ENCODE measurements around the gene RINL. TPM values are rescaled to one million over a fixed set of nuclear protein-coding genes. Genes with fewer than 3 reads are reported as not detected.
"Not testable (repeated sequence)": the region's sequence is repeated elsewhere in the genome, so short reads cannot be mapped to it uniquely, and the experiment has no call there.

RINL gene
- total RNA-seq, 1 donor from 2014 or later, result 3.3 TPM

DNA sequence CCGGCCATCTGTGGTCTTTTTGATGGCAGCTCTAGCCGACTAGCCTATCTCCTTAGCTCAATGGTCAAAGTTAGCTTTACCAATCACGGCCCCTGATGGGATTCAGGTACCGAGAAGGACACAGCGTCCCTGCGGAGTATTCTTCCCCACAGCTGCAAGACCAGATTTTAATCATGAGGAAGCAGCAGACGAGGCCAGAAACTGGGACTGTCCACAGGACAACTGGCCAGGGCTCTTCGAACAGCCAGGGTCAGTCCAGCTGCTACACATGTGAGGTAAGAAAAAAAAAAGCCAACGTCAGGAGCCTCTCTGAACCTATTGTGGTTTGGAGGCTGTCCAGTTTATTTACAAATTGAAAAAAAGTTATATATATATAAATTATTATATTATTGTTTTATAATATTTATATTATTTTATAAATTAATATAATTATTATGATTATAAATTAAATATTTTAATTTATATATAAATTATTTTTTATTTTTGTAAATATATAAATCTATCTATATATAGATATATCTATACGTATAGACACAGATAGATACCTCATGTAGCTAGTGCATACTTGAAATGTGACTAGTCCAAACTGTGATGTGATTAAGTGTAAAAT is 10.8 kb downstream of the RINL start:
- TF ChIP-seq, protein P1, sequence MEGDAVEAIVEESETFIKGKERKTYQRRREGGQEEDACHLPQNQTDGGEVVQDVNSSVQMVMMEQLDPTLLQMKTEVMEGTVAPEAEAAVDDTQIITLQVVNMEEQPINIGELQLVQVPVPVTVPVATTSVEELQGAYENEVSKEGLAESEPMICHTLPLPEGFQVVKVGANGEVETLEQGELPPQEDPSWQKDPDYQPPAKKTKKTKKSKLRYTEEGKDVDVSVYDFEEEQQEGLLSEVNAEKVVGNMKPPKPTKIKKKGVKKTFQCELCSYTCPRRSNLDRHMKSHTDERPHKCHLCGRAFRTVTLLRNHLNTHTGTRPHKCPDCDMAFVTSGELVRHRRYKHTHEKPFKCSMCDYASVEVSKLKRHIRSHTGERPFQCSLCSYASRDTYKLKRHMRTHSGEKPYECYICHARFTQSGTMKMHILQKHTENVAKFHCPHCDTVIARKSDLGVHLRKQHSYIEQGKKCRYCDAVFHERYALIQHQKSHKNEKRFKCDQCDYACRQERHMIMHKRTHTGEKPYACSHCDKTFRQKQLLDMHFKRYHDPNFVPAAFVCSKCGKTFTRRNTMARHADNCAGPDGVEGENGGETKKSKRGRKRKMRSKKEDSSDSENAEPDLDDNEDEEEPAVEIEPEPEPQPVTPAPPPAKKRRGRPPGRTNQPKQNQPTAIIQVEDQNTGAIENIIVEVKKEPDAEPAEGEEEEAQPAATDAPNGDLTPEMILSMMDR (IDR thresholded peaks at IDR 0.05; ENCODE audit: unreplicated experiment), result no peak
- H3K27me3 Mint-ChIP-seq (ENCODE audit: low read depth), result peaks cover 39% of the 10 kb centered on the region
- H3K4me1 Mint-ChIP-seq, result peaks cover 12% of the 10 kb centered on the region
- H3K9me3 Mint-ChIP-seq, result no peaks in the 10 kb centered on the region
- no peak for DNase-seq (ENCODE audit: low spot score in 2 of 2, unreplicated experiment in 2 of 2)
- H3K36me3 Mint-ChIP-seq, result no peaks in the 10 kb centered on the region
- no peak overlapping the region for H3K27ac Mint-ChIP-seq
- H3K4me3 Mint-ChIP-seq, result no peak overlapping the region

DNA sequence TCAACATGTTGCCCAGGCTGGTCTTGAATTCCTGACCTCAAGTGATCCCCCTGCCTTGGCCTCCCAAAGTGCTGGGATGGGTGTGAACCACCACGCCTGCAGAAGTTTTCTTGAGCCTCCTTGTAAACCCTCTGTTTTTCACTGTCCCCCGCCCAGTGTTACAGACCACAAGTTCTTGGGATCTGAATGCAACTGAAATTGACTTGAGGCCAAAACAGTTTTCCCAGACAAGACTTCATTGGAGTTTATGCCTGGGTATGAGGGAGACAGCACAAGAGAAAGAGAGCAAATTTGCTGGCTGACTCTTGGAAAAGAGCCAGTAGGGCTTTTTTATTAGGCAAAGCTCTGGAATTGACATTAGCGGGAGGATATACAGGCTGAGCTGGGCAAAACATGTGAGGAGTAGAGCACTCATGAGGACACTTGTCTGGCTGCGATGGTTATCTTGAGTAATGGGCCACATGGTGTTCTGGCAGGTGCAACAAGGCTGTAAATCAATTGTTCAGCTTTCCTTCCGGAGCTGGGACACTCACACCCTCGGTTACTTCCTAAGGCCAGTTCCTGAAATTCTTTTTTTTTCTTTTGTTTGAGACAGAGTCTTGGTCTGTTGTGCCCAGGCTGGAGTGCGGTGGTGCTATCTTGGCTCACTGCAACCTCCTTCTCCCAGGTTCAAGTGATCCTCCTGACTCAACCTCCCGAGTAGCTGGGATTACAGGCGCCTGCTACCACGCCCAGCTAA is 15.6 kb downstream of the RINL start:
- no peak for DNase-seq (ENCODE audit: low spot score in 2 of 2, unreplicated experiment in 2 of 2)
- Mint-ChIP-seq H3K4me3 (no peak overlapping the region), H3K36me3 (no peaks in the 10 kb centered on the region), H3K9me3 (no peaks in the 10 kb centered on the region), H3K4me1 (peaks cover 27% of the 10 kb centered on the region), H3K27ac (peak overlapping the region; percentile 63), H3K27me3 (ENCODE audit: low read depth) (peaks cover 22% of the 10 kb centered on the region)
- TF ChIP-seq, protein P1 (IDR thresholded peaks at IDR 0.05; ENCODE audit: unreplicated experiment), result no peak

DNA sequence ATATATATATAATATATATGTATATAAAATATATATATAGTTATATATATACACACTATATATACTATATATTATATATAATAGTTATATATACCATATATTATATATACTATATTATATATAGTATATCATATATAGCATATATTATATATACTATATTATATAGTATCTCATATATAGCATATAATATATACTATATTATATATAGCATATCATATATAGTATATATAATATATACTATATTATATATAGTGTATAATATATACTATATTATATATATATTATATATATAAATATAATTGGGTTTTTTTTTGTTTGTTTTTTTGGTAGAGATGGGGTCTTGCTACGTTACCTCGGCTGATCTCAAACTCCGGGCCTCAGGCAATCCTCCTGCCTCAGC is 16.7 kb downstream of the RINL start:
- H3K9me3 Mint-ChIP-seq, result peaks cover 3% of the 10 kb centered on the region
- peaks cover 22% of the 10 kb centered on the region for H3K27me3 Mint-ChIP-seq (ENCODE audit: low read depth)
- H3K36me3 Mint-ChIP-seq, result peaks cover 3% of the 10 kb centered on the region
- no peak overlapping the region for H3K27ac Mint-ChIP-seq
- no peak for DNase-seq (ENCODE audit: low spot score in 2 of 2, unreplicated experiment in 2 of 2)
- TF ChIP-seq, protein P1 (IDR thresholded peaks at IDR 0.05; ENCODE audit: unreplicated experiment), result no peak
- peaks cover 28% of the 10 kb centered on the region for H3K4me1 Mint-ChIP-seq
- H3K4me3 Mint-ChIP-seq, result no peak overlapping the region

DNA sequence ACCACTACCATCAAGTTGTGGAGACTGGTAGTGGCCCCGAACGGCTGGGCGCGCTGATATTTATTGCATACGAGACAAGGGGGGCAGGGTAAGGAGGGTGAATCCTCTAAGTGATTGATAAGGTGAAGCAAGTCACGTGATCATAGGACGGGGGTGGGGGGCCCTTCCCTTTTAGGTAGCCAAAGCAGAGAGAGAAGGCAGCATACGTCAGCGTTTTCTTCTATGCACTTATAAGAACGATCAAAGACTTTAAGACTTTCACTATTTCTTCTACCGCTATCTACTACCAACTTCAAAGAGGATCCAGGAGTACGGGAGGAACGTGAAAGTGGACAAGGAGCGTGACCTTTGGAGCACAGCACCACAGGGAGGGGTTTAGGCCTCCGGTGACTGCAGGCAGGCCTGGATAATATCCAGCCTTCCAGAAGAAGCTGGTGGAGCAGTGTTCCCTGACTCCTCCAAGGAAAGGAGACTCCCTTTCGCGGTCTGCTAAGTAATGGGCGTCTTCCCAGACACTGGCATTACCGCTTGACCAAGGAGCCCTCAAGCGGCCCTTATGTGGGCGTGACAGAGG is 18.4 kb downstream of the RINL start:
- H3K4me1 Mint-ChIP-seq, result peaks cover 28% of the 10 kb centered on the region
- H3K36me3 Mint-ChIP-seq; DNase-seq (ENCODE audit: low spot score in 2 of 2, unreplicated experiment in 2 of 2); H3K9me3 Mint-ChIP-seq; H3K27me3 Mint-ChIP-seq (ENCODE audit: low read depth): not testable (repeated sequence)
- peak overlapping the region; percentile 49 for H3K4me3 Mint-ChIP-seq
- peak overlapping the region; percentile 39 for H3K27ac Mint-ChIP-seq

DNA sequence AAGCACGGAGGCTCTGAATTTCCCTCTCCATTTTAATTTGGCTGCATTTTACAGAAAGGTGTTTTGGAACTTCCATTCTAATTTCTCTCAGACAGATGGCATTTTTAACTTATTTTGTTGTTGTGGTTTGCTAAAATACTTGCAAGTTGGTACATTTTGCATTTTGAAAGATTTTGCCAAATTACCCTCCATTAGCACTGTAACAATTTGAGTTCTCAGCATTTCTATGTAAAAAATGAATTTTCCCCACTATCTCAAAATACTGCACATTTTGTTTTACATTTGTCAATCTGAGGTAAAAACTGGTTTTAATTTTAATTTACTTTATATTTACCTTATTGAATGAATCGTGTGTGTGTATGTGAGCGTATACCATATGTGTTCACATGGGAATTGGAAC is 21.3 kb downstream of the RINL start:
- peaks cover 25% of the 10 kb centered on the region for H3K4me1 Mint-ChIP-seq
- TF ChIP-seq, protein P1 (IDR thresholded peaks at IDR 0.05; ENCODE audit: unreplicated experiment), result no peak

DNA sequence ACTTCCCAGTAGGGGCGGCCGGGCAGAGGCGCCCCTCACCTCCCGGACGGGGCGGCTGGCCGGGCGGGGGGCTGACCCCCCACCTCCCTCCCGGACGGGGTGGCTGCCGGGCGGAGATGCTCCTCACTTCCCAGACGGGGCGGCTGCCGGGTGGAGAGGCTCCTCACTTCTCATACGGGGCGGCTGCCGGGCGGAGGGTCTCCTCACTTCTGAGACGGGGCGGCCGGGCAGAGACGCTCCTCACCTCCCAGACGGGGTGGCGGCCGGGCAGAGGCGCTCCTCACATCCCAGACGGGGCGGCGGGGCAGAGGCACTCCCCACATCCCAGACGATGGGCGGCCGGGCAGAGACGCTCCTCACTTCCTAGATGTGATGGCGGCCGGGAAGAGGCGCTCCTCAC is 22.3 kb downstream of the RINL start:
- H3K36me3 Mint-ChIP-seq; H3K9me3 Mint-ChIP-seq; H3K4me3 Mint-ChIP-seq; H3K27me3 Mint-ChIP-seq (ENCODE audit: low read depth); DNase-seq (ENCODE audit: low spot score in 2 of 2, unreplicated experiment in 2 of 2); H3K27ac Mint-ChIP-seq: not testable (repeated sequence)
- peaks cover 33% of the 10 kb centered on the region for H3K4me1 Mint-ChIP-seq

More for the DNA sequence above, 21.3 kb downstream of the RINL start:
- peaks cover 3% of the 10 kb centered on the region for H3K36me3 Mint-ChIP-seq
- no peak for DNase-seq (ENCODE audit: low spot score in 2 of 2, unreplicated experiment in 2 of 2)
- no peak overlapping the region for H3K27ac Mint-ChIP-seq
- H3K9me3 Mint-ChIP-seq, result peaks cover 3% of the 10 kb centered on the region
- no peaks in the 10 kb centered on the region for H3K27me3 Mint-ChIP-seq (ENCODE audit: low read depth)
- no peak overlapping the region for H3K4me3 Mint-ChIP-seq

DNA sequence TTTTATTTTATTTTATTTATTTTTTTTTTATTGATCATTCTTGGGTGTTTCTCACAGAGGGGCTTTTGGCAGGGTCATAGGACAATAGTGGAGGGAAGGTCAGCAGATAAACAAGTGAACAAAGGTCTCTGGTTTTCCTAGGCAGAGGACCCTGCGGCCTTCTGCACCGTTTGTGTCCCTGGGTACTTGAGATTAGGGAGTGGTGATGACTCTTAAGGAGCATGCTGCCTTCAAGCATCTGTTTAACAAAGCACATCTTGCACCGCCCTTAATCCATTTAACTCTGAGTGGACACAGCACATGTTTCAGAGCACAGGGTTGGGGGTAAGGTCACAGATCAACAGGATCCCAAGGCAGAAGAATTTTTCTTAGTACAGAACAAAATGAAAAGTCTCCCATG is 23.1 kb downstream of the RINL start:
- DNase-seq (ENCODE audit: low spot score in 2 of 2, unreplicated experiment in 2 of 2); H3K4me3 Mint-ChIP-seq; H3K27ac Mint-ChIP-seq: not testable (repeated sequence)

More for the DNA sequence above, 23.1 kb downstream of the RINL start:
- H3K36me3 Mint-ChIP-seq; H3K27me3 Mint-ChIP-seq (ENCODE audit: low read depth); H3K9me3 Mint-ChIP-seq: not testable (repeated sequence)
- peaks cover 32% of the 10 kb centered on the region for H3K4me1 Mint-ChIP-seq

Measured in mesothelial cell of epicardium (in vitro differentiated cells).